Measurements from ENCODE around the gene SBNO1. TPM values are rescaled to one million over a fixed set of nuclear protein-coding genes. Genes with fewer than 3 reads are reported as not detected.
A peak's percentile ranks its signal among the peaks of the same experiment; 100 is the strongest.

The SBNO1 gene
- total RNA-seq, 1 experiment from 2014 or later = 58.6 TPM

DNA sequence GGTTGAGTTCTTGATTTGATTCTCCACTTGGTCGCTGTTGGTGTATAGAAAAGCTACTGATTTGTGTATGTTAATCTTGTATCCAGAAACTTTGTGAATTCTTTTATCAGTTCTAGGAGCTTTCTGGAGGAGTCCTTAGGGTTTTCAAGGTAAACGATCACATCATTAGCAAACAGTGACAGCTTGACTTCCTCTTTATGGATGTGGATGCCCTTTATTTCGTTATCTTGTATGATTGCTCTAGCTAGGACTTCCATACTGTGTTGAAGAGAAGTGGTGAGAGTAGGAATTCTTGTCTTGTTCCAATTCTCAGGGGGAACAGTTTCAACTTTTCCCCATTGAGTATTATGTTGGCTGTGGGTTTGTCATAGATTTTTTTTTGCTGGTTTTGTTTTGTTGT, 119.0 kb downstream of the SBNO1 start:
- Histone ChIP-seq H3K4me3 (ENCODE audit: low read depth, low read length, poor library complexity, severe bottlenecking) (no peak overlapping the region), H3K27me3 (replicated peaks; ENCODE audit: insufficient read depth, low read depth, low read length, poor library complexity) (no peaks in the 10 kb centered on the region), H3K27ac (ENCODE audit: low read depth, low read length, poor library complexity, severe bottlenecking) (no peak overlapping the region), H3K36me3 (ENCODE audit: insufficient read depth, low read length, poor library complexity, severe bottlenecking) (peaks cover 11% of the 10 kb centered on the region), H3K4me1 (ENCODE audit: insufficient read depth, low read length, poor library complexity, severe bottlenecking) (peaks cover 21% of the 10 kb centered on the region), H3K9me3 (ENCODE audit: low read depth, low read length, poor library complexity, severe bottlenecking) (no peaks in the 10 kb centered on the region)
- CTCF ChIA-PET = no interaction called here
- BruUV-seq (replicated peaks) = no TSS peak
- POLR2A ChIA-PET (ENCODE audit: low non-redundant PET) = no interaction called here
- intact Hi-C loops (cut with micrococcal nuclease; ENCODE audit: unreplicated experiment) = no loop called here
- TF ChIP-seq, protein P1, sequence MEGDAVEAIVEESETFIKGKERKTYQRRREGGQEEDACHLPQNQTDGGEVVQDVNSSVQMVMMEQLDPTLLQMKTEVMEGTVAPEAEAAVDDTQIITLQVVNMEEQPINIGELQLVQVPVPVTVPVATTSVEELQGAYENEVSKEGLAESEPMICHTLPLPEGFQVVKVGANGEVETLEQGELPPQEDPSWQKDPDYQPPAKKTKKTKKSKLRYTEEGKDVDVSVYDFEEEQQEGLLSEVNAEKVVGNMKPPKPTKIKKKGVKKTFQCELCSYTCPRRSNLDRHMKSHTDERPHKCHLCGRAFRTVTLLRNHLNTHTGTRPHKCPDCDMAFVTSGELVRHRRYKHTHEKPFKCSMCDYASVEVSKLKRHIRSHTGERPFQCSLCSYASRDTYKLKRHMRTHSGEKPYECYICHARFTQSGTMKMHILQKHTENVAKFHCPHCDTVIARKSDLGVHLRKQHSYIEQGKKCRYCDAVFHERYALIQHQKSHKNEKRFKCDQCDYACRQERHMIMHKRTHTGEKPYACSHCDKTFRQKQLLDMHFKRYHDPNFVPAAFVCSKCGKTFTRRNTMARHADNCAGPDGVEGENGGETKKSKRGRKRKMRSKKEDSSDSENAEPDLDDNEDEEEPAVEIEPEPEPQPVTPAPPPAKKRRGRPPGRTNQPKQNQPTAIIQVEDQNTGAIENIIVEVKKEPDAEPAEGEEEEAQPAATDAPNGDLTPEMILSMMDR (conservative IDR thresholded peaks at IDR 0.05; ENCODE audit: low read depth, low read length) = no peak
- no peak for TF ChIP-seq EZH2 (IDR thresholded peaks at IDR 0.05; ENCODE audit: borderline replicate concordance, low read depth, low read length, poor library complexity, severe bottlenecking)
- DNase-seq (ENCODE audit: low spot score) = no peak

DNA sequence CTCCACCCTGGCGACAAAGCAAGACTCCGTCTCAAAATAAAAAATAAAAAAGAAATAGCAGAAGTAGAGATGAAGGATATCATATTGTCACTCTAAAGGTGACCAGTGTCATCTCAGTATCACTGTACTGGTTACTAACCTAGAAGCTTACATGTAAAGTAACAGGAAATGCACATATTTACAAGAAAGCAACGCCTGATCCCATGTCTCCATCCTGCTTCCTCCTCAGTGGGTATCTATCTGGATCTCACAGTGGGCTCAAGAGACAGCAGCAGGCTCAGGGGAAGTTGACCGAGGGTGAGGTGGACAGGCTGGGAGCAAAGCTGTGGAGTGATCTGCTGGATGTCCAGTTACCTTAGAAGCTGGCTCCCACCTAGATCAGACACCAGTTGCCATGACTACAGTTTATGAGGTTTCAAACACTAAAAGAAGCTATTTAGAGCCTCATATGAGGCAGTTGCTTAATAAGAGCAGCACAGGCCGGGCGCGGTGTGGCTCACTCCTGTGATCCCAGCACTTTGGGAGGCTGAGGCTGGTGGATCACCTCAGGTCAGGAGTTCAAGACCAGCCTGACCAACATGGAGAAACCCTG, 120.9 kb downstream of the SBNO1 start:
- ChIA-PET POLR2A (ENCODE audit: low non-redundant PET) (no interaction called here), CTCF (no interaction called here)
- no peaks in the 10 kb centered on the region for H3K9me3 ChIP-seq (ENCODE audit: low read depth, low read length, poor library complexity, severe bottlenecking)
- no peak for TF ChIP-seq EZH2 (IDR thresholded peaks at IDR 0.05; ENCODE audit: borderline replicate concordance, low read depth, low read length, poor library complexity, severe bottlenecking)
- TF ChIP-seq, protein P1 (conservative IDR thresholded peaks at IDR 0.05; ENCODE audit: low read depth, low read length) = no peak
- no peak overlapping the region for H3K27ac ChIP-seq (ENCODE audit: low read depth, low read length, poor library complexity, severe bottlenecking)
- BruUV-seq (replicated peaks) = no TSS peak
- no peaks in the 10 kb centered on the region for H3K27me3 ChIP-seq (replicated peaks; ENCODE audit: insufficient read depth, low read depth, low read length, poor library complexity)
- H3K4me1 ChIP-seq (ENCODE audit: insufficient read depth, low read length, poor library complexity, severe bottlenecking) = peaks cover 16% of the 10 kb centered on the region
- intact Hi-C loops (cut with micrococcal nuclease; ENCODE audit: unreplicated experiment) = no loop called here
- no peak overlapping the region for H3K4me3 ChIP-seq (ENCODE audit: low read depth, low read length, poor library complexity, severe bottlenecking)
- no peak for DNase-seq (ENCODE audit: low spot score)
- H3K36me3 ChIP-seq (ENCODE audit: insufficient read depth, low read length, poor library complexity, severe bottlenecking) = peaks cover 5% of the 10 kb centered on the region

DNA sequence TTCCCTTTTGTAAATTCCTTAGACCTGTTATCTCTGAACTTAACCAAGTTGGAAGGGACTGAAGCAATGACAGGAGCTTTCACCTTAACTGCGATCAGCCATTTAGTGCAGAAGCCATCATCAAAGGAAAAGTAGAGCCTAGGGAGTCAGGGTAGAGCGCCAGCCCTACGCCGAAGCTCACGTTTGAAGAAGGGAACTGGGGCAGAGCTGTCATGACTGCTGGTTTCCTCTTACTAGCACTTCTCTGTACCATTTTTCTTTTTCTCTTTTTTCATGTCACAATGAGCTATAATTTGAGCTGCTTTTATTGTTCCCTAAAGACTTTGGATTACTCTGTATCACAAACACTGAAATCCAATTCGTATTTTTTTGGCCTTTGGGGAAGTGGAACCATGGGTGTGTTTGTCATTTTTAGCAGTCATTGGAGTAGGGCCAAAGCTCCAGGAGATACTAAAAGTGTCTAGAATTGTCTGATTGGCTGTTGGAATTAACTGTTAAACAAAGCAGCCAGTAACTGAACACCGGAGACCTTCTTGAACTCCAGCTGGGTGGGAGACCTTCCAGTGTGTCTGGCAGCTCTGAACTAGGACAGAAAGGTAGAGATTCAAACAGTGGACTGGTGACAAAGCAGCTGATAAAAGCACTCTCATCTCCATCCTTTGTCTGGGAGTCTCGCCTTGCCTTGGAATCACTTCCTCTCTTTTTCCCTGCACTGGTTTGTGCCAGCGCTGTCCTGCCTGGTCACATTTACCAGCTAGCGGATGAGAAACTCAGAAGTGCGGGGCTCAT, 122.3 kb downstream of the SBNO1 start:
- TF ChIP-seq EZH2 (IDR thresholded peaks at IDR 0.05; ENCODE audit: borderline replicate concordance, low read depth, low read length, poor library complexity, severe bottlenecking) = no peak
- TF ChIP-seq, protein P1 (conservative IDR thresholded peaks at IDR 0.05; ENCODE audit: low read depth, low read length) = no peak
- Histone ChIP-seq H3K9me3 (ENCODE audit: low read depth, low read length, poor library complexity, severe bottlenecking) (no peaks in the 10 kb centered on the region), H3K4me1 (ENCODE audit: insufficient read depth, low read length, poor library complexity, severe bottlenecking) (peaks cover 16% of the 10 kb centered on the region), H3K36me3 (ENCODE audit: insufficient read depth, low read length, poor library complexity, severe bottlenecking) (no peaks in the 10 kb centered on the region), H3K27ac (ENCODE audit: low read depth, low read length, poor library complexity, severe bottlenecking) (peak overlapping the region; percentile 55), H3K27me3 (replicated peaks; ENCODE audit: insufficient read depth, low read depth, low read length, poor library complexity) (no peaks in the 10 kb centered on the region), H3K4me3 (ENCODE audit: low read depth, low read length, poor library complexity, severe bottlenecking) (no peak overlapping the region)
- ChIA-PET CTCF (no interaction called here), POLR2A (ENCODE audit: low non-redundant PET) (interaction anchor here (0.7 kb wide), 1 partner anchor 144 kb away, joined by 3 read pairs; no protein-coding TSS in a partner anchor)
- DNase-seq (ENCODE audit: low spot score) = peak; percentile 65
- no TSS peak for BruUV-seq (replicated peaks)
- intact Hi-C loops (cut with micrococcal nuclease; ENCODE audit: unreplicated experiment) = no loop called here

Other genes starting within 250 kb of the SBNO1 start
- gene PITPNM2, start 213.8 kb downstream of the SBNO1 start, total RNA-seq (2021) = 6.4 and 8.9 TPM in 2 replicates
- 80.8 and 95.7 TPM in 2 replicates for gene MPHOSPH9, start 131.7 kb downstream of the SBNO1 start, total RNA-seq (2021)
- gene MTRFR, start 131.4 kb downstream of the SBNO1 start, total RNA-seq (2021) = 21.9 and 26.3 TPM in 2 replicates
- 136 and 140 TPM in 2 replicates for gene CDK2AP1, start 93.0 kb downstream of the SBNO1 start, total RNA-seq (2021)
- 98.6 and 104 TPM in 2 replicates for gene KMT5A, start 19.3 kb upstream of the SBNO1 start, total RNA-seq (2021)
- gene RILPL2, start 71.8 kb upstream of the SBNO1 start, total RNA-seq (2021) = 1.7 and 1.9 TPM in 2 replicates
- gene SNRNP35, start 93.3 kb upstream of the SBNO1 start, total RNA-seq (2021) = 19.1 and 20.6 TPM in 2 replicates
- 10.2 and 17.4 TPM in 2 replicates for gene RILPL1, start 168.9 kb upstream of the SBNO1 start, total RNA-seq (2021)
- gene TMED2, start 219.7 kb upstream of the SBNO1 start, total RNA-seq (2021) = 217 and 233 TPM in 2 replicates
- 49.5 and 53.4 TPM in 2 replicates for gene DDX55, start 237.3 kb upstream of the SBNO1 start, total RNA-seq (2021)

Data from A673 (cell line).